CD4-positive, alpha-beta T cell (primary cell): ENCODE data around the gene C12orf60. TPM values are rescaled to one million over a fixed set of nuclear protein-coding genes. Genes with fewer than 3 reads are reported as not detected.

Experiments
- ATAC-seq: fragments of 200-7000 bp; cut with Tn5 transposase; one replicate; pipeline ENCODE4 v1.10.0; 2022; ENCODE audit warnings: mild to moderate bottlenecking; ENCODE audit not compliant: poor library complexity
- CTCF ChIA-PET: fragments of 350-600 bp; sonication (Branson Sonifier 250); formaldehyde crosslinking; loops from one replicate; lab custom pipeline; 2021; ENCODE audit warnings: antibody characterized with exemption, inconsistent platforms; lab: Charles Lee
- POLR2A ChIA-PET: fragments of 350-600 bp; sonication (Branson Sonifier 250); formaldehyde crosslinking; loops from one replicate; lab custom pipeline; 2021; ENCODE audit warnings: antibody characterized with exemption, inconsistent platforms; lab: Charles Lee
- DNase-seq, 14 experiments: peaks; one replicate each; pipeline ENCODE4 v3.0.0-alpha.2; 2013 to 2020; ENCODE audit warnings: mixed read lengths in 2 of 14
- H3K27ac ChIP-seq, 2 donors: one replicate each; pipeline versions ENCODE4 v1.5.1 to v1.7.0; 2013; ENCODE audit warnings: low read length in 2 of 2, low read depth in 1 of 2, mild to moderate bottlenecking in 1 of 2
- H3K27me3 ChIP-seq, 2 experiments: 1 replicate in 1 of 2; 2 replicates in 1 of 2; pipeline versions ENCODE4 v1.6.1 to v1.7.0; 2013; ENCODE audit warnings: low read length in 2 of 2, control low read depth in 1 of 2, mild to moderate bottlenecking in 1 of 2, moderate library complexity in 1 of 2; ENCODE audit not compliant: insufficient read depth in 2 of 2, control insufficient read depth in 1 of 2
- H3K36me3 ChIP-seq: one replicate; pipeline ENCODE4 v1.6.1; 2013; ENCODE audit warnings: low read length, control low read depth; ENCODE audit not compliant: insufficient read depth
- H3K4me1 ChIP-seq: one replicate; pipeline ENCODE4 v1.6.1; 2013; ENCODE audit warnings: low read length, control low read depth; ENCODE audit not compliant: insufficient read depth
- H3K4me3 ChIP-seq: one replicate; pipeline ENCODE4 v1.5.1; 2013; ENCODE audit warnings: mild to moderate bottlenecking, low read length, moderate library complexity
- H3K9me3 ChIP-seq, 2 experiments: 1 replicate in 1 of 2; 2 replicates in 1 of 2; pipeline versions ENCODE4 v1.6.1 to v1.7.0; 2013; ENCODE audit warnings: low read length in 2 of 2, mild to moderate bottlenecking in 2 of 2, control low read depth in 1 of 2, moderate library complexity in 1 of 2; ENCODE audit not compliant: control insufficient read depth in 1 of 2, insufficient read depth in 1 of 2
- H3K27ac Mint-ChIP-seq: one replicate; pipeline ENCODE4 v1.8.0; 2020; ENCODE audit warnings: mixed read lengths
- H3K27me3 Mint-ChIP-seq: one replicate; pipeline ENCODE4 v1.8.0; 2021; ENCODE audit warnings: mixed read lengths
- H3K36me3 Mint-ChIP-seq: one replicate; pipeline ENCODE4 v1.8.0; 2021; ENCODE audit warnings: low read depth, mixed read lengths
- H3K4me1 Mint-ChIP-seq: one replicate; pipeline ENCODE4 v1.8.0; 2021; ENCODE audit warnings: low read depth, mixed read lengths
- H3K4me3 Mint-ChIP-seq: one replicate; pipeline ENCODE4 v1.8.0; 2020; ENCODE audit warnings: mild to moderate bottlenecking, mixed read lengths
- H3K9me3 Mint-ChIP-seq: one replicate; pipeline ENCODE4 v1.8.0; 2020; ENCODE audit warnings: mixed read lengths
- intact Hi-C, 2 experiments: fragments of 100-400 bp; cut with DNase I in 1 of 2; cut with micrococcal nuclease in 1 of 2; formaldehyde crosslinking; loops; one replicate each; pipeline versions ENCODE4 v1.15.1 to v1.9.0; 2023 to 2025; cut with DNase I, micrococcal nuclease
- total RNA-seq, 174 experiments: library from RNA in 2 of 174; stranded (reverse) in 2 of 174; gene quantifications; one replicate each; pipeline ENCODE4 v1.2.3 and lab custom pipeline; 2021 to 2026
- TF ChIP-seq, protein P1 (sequence below): fragments of 200-600 bp; IDR thresholded peaks from one replicate; pipeline ENCODE4 v1.8.0; 2022; ENCODE audit warnings: antibody characterized with exemption, mild to moderate bottlenecking

The C12orf60 gene
- total RNA-seq, 2 experiments from 2014 or later = 0.11 to 0.22 TPM

DNA sequence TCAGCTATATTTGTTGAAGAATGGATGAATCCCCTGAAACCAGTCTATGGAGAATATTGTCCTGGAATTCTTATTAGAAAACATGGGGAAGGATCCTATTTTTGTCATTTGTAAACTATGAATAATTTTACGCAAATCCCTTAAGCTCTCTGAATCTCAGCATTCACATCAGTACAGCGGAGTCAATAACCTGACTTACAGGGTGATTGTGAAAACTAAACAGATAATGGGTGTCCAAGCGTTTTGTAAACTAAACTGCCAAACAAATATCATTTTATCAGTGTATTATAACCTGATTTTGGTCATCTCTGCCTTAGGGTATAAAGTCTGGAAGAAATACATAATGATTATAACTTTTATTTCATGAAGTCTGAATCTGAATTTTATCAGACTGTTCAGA lies 29.9 kb downstream of the C12orf60 start:
- Mint-ChIP-seq H3K9me3 (no peaks in the 10 kb centered on the region), H3K4me3 (no peak overlapping the region), H3K27ac (no peak overlapping the region), H3K27me3 (peaks cover 24% of the 10 kb centered on the region), H3K4me1 (no peaks in the 10 kb centered on the region), H3K36me3 (no peaks in the 10 kb centered on the region)
- TF ChIP-seq, protein P1, sequence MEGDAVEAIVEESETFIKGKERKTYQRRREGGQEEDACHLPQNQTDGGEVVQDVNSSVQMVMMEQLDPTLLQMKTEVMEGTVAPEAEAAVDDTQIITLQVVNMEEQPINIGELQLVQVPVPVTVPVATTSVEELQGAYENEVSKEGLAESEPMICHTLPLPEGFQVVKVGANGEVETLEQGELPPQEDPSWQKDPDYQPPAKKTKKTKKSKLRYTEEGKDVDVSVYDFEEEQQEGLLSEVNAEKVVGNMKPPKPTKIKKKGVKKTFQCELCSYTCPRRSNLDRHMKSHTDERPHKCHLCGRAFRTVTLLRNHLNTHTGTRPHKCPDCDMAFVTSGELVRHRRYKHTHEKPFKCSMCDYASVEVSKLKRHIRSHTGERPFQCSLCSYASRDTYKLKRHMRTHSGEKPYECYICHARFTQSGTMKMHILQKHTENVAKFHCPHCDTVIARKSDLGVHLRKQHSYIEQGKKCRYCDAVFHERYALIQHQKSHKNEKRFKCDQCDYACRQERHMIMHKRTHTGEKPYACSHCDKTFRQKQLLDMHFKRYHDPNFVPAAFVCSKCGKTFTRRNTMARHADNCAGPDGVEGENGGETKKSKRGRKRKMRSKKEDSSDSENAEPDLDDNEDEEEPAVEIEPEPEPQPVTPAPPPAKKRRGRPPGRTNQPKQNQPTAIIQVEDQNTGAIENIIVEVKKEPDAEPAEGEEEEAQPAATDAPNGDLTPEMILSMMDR = no peak
- ATAC-seq = no peak
- Histone ChIP-seq H3K27me3 (peaks cover 0 to 8% of the 10 kb centered on the region in 2 experiments), H3K4me1 (no peaks in the 10 kb centered on the region), H3K36me3 (no peaks in the 10 kb centered on the region), H3K27ac (no peak overlapping the region), H3K9me3 (no peaks in the 10 kb centered on the region), H3K4me3 (no peak overlapping the region)
- POLR2A ChIA-PET = no interaction called here
- intact Hi-C loops = no loop called here
- no peak for DNase-seq
- CTCF ChIA-PET = no interaction called here

DNA sequence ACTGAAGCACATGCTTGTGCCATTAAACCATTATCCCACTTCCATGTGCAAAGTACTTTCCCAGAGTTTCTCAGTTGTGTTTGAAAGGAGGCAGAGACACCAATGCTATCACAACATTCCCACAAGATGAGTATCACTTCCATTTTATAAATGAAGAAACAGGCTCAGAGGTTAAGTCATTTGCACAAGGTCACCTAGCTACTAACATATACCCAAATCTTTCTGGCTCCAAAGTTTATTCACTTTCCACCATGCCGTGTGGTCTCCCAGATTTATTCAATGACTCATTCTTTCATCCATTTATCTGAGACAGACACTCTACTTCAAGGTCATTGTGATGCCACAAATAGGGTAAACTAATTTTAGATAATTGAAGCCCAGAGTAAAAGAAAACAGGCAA lies 30.5 kb downstream of the C12orf60 start:
- Mint-ChIP-seq H3K9me3 (no peaks in the 10 kb centered on the region), H3K27ac (no peak overlapping the region), H3K4me1 (no peaks in the 10 kb centered on the region), H3K27me3 (peaks cover 27% of the 10 kb centered on the region), H3K36me3 (no peaks in the 10 kb centered on the region), H3K4me3 (no peak overlapping the region)
- ChIA-PET CTCF (interaction anchor here (1.1 kb wide), 1 partner anchor 162 kb away, joined by 3 read pairs; no protein-coding TSS in a partner anchor), POLR2A (no interaction called here)
- Histone ChIP-seq H3K4me1 (no peaks in the 10 kb centered on the region), H3K36me3 (no peaks in the 10 kb centered on the region), H3K27me3 (peaks cover 0 to 8% of the 10 kb centered on the region in 2 experiments), H3K27ac (no peak overlapping the region), H3K9me3 (no peaks in the 10 kb centered on the region), H3K4me3 (no peak overlapping the region)
- DNase-seq (no peak), ATAC-seq (no peak)
- TF ChIP-seq, protein P1 = no peak
- intact Hi-C loops = no loop called here

DNA sequence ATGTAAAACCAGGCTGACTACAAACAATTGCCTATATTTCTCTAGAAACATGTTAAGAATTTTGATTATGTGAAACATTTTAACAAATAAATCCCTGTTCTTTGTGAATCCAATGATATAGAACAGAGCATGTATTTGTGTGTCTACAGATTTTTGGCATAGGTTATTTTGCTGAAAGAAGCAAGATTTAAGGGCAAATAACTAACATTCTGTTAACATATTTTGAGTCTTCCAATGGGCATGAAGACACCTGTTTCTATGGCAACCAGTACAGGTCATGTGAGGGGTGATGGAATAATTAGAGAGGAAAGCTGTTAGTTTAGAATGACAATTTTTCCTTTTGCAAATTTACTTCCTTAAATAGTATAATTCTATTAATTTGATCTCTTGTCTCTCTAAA lies 31.0 kb downstream of the C12orf60 start:
- Histone ChIP-seq H3K4me3 (no peak overlapping the region), H3K27ac (no peak overlapping the region), H3K27me3 (peaks cover 0 to 8% of the 10 kb centered on the region in 2 experiments), H3K4me1 (no peaks in the 10 kb centered on the region), H3K36me3 (no peaks in the 10 kb centered on the region), H3K9me3 (no peaks in the 10 kb centered on the region)
- TF ChIP-seq, protein P1 = no peak
- Mint-ChIP-seq H3K27ac (no peak overlapping the region), H3K27me3 (peaks cover 31% of the 10 kb centered on the region), H3K4me1 (no peaks in the 10 kb centered on the region), H3K4me3 (no peak overlapping the region), H3K9me3 (no peaks in the 10 kb centered on the region), H3K36me3 (no peaks in the 10 kb centered on the region)
- ChIA-PET POLR2A (interaction anchor here (0.6 kb wide), 1 partner anchor 31 kb away, joined by 3 read pairs; the partner anchor contains the start of genes C12orf60 and WBP11), CTCF (interaction anchor here (1.1 kb wide), 1 partner anchor 161 kb away, joined by 3 read pairs; no protein-coding TSS in a partner anchor)
- DNase-seq (no peak), ATAC-seq (no peak)
- intact Hi-C loops = no loop called here
